Measurements from ENCODE around the gene GP5.

Gene GP5

GRCh38 chr3:194374935-194375334 lies 24.1 kb downstream of the GP5 start:
- no peak for TF ChIP-seq CTCF (IDR thresholded peaks at IDR 0.05)
- no peaks in the 10 kb centered on the region for H3K36me3 Mint-ChIP-seq (ENCODE audit: low read depth)
- H3K4me1 Mint-ChIP-seq = peaks cover 66% of the 10 kb centered on the region
- H3K9me3 Mint-ChIP-seq = no peaks in the 10 kb centered on the region
- peak overlapping the region; percentile 81 for H3K27ac Mint-ChIP-seq
- H3K27me3 Mint-ChIP-seq (ENCODE audit: low read depth, poor library complexity) = peaks cover 40% of the 10 kb centered on the region
- H3K4me3 Mint-ChIP-seq = peak overlapping the region; percentile 72
- no peak for DNase-seq

GRCh38 chr3:194373899-194374298 lies 25.2 kb downstream of the GP5 start:
- no peak overlapping the region for H3K4me3 Mint-ChIP-seq
- no peaks in the 10 kb centered on the region for H3K9me3 Mint-ChIP-seq
- H3K27me3 Mint-ChIP-seq (ENCODE audit: low read depth, poor library complexity) = peaks cover 42% of the 10 kb centered on the region
- H3K4me1 Mint-ChIP-seq = peaks cover 68% of the 10 kb centered on the region
- no peak for DNase-seq
- no peak for TF ChIP-seq CTCF (IDR thresholded peaks at IDR 0.05)
- no peaks in the 10 kb centered on the region for H3K36me3 Mint-ChIP-seq (ENCODE audit: low read depth)
- H3K27ac Mint-ChIP-seq = peak overlapping the region; percentile 76

- H3K27ac Mint-ChIP-seq = no peak overlapping the region
- peaks cover 71% of the 10 kb centered on the region for H3K4me1 Mint-ChIP-seq
- no peaks in the 10 kb centered on the region for H3K9me3 Mint-ChIP-seq
- no peak overlapping the region for H3K4me3 Mint-ChIP-seq
- TF ChIP-seq CTCF (IDR thresholded peaks at IDR 0.05) = no peak
- no peak for DNase-seq
- H3K27me3 Mint-ChIP-seq (ENCODE audit: low read depth, poor library complexity) = peaks cover 46% of the 10 kb centered on the region
- H3K36me3 Mint-ChIP-seq (ENCODE audit: low read depth) = no peaks in the 10 kb centered on the region
Measured at GRCh38 chr3:194373028-194373427, 26.0 kb downstream of the GP5 start.

- Mint-ChIP-seq H3K4me3 (no peak overlapping the region), H3K36me3 (ENCODE audit: low read depth) (no peaks in the 10 kb centered on the region)
- no peak for TF ChIP-seq CTCF (IDR thresholded peaks at IDR 0.05)
Measured at GRCh38 chr3:194370753-194371152, 28.3 kb downstream of the GP5 start.

GRCh38 chr3:194369522-194370279 lies 29.4 kb downstream of the GP5 start, which contains the start of gene LRRC15:
Gene LRRC15 (minus strand): TSS chr3:194369743. CDS start chr3:194361043, 8,700 bp downstream.
- no peaks in the 10 kb centered on the region for H3K9me3 Mint-ChIP-seq
- H3K27me3 Mint-ChIP-seq (ENCODE audit: low read depth, poor library complexity) = peaks cover 47% of the 10 kb centered on the region
- DNase-seq = peak; percentile 43
- peaks cover 72% of the 10 kb centered on the region for H3K4me1 Mint-ChIP-seq
- H3K36me3 Mint-ChIP-seq (ENCODE audit: low read depth) = no peaks in the 10 kb centered on the region
- TF ChIP-seq CTCF (IDR thresholded peaks at IDR 0.05) = no peak
- no peak within 1 kb of the TSS for H3K27ac Mint-ChIP-seq
- peak within 1 kb of the TSS; percentile 54 for H3K4me3 Mint-ChIP-seq

More at GRCh38 chr3:194370753-194371152, 28.3 kb downstream of the GP5 start:
- no peak overlapping the region for H3K27ac Mint-ChIP-seq
- H3K9me3 Mint-ChIP-seq = no peaks in the 10 kb centered on the region
- DNase-seq = no peak
- H3K4me1 Mint-ChIP-seq = peaks cover 72% of the 10 kb centered on the region
- peaks cover 47% of the 10 kb centered on the region for H3K27me3 Mint-ChIP-seq (ENCODE audit: low read depth, poor library complexity)

- Mint-ChIP-seq H3K4me3 (peak overlapping the region; percentile 54), H3K27me3 (ENCODE audit: low read depth, poor library complexity) (peaks cover 47% of the 10 kb centered on the region), H3K36me3 (ENCODE audit: low read depth) (no peaks in the 10 kb centered on the region), H3K9me3 (no peaks in the 10 kb centered on the region), H3K4me1 (peaks cover 72% of the 10 kb centered on the region), H3K27ac (no peak overlapping the region)
- no peak for TF ChIP-seq CTCF (IDR thresholded peaks at IDR 0.05)
- DNase-seq = no peak
Measured at GRCh38 chr3:194368918-194369317, 30.1 kb downstream of the GP5 start.

Data from nephron progenitor cell (in vitro differentiated cells).